ENCODE data around the gene MED10. TPM values are rescaled to one million over a fixed set of nuclear protein-coding genes. Genes with fewer than 3 reads are reported as not detected.
"Not testable (repeated sequence)": the region's sequence is repeated elsewhere in the genome, so short reads cannot be mapped to it uniquely, and the experiment has no call there.

MED10 gene
- total RNA-seq, 1 donor from 2014 or later: 63.8 TPM

DNA sequence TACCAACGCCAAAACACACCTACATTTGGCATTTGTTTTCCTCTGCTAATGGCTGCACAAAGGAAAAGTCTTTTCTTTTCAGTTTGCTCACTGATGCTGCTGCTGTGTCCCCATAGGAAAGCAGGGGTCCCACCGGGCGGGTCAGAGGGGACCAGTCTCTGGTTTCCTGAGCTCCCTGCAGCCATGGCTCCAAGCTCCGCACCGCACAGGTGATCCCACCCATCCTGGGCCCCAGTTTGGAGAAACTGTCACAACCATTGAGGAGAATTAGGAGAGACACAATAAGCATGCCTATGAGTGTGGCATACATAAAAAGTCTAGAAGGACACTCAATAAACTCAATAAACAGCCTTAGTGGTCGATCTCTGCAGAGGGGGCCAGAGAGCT, 19.9 kb downstream of the MED10 start:
- peaks cover 13% of the 10 kb centered on the region for H3K36me3 Mint-ChIP-seq (ENCODE audit: low read depth)
- H3K27me3 Mint-ChIP-seq: no peaks in the 10 kb centered on the region
- DNase-seq: no peak
- no peak overlapping the region for H3K27ac Mint-ChIP-seq
- peaks cover 12% of the 10 kb centered on the region for H3K4me1 Mint-ChIP-seq
- H3K9me3 Mint-ChIP-seq: no peaks in the 10 kb centered on the region
- no peak overlapping the region for H3K4me3 Mint-ChIP-seq
- intact Hi-C loops (cut with micrococcal nuclease): no loop called here

DNA sequence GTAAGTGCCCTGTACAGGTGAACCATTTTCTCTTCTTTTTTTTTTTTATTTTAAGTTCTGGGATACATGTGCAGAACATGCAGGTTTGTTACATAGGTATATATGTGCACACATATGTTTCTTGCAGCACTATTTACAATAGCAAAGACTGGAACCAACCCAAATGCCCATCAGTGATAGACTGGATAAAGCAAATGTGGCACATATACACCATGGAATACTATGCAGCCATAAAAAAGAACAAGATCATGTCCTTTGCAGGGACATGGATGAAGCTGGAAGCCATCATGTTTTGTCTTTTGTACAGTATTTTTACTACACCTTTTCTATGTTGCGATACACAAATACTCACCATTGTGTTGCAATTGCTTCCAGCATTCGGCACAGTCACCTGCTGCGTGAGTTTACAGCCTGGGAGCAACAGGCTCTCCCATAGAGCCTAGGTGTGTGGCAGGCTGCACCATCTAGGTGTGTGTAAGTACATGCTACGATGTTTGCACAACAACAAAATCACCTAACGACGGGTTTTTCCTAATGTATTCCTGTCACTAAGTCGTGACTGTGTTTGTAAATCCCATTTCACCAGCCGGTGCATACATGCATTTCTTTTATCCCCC, 20.4 kb downstream of the MED10 start:
- H3K4me3 Mint-ChIP-seq; H3K27me3 Mint-ChIP-seq; intact Hi-C loops (cut with micrococcal nuclease): not testable (repeated sequence)

DNA sequence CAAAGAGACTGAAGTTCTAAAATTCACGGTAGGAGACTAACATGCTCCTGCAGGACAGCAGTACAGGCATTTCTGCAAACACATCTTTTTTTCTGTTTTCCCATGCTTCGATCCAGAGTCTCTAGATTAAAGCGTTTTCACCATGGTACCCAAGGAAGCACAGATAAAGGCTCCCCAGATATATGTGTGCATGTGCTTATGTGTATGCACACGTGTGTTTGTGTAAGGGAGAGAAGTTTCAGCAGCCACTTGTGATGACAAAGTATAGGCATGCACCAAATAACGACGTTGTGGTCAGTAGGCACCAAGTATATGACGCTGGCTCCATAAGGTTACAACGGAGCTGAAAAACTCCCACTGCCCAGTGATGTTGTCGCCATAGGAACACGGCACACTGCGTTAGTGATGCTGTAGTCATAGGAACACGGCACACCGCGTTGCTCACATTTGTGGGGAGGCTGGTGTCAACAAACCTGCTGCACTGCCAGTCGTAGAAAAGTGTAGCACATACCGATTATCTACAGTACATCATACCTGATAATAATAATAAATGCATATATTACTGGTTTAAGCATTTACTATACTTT, 21.7 kb downstream of the MED10 start:
- no peaks in the 10 kb centered on the region for H3K27me3 Mint-ChIP-seq
- intact Hi-C loops (cut with micrococcal nuclease): no loop called here
- H3K4me3 Mint-ChIP-seq: no peak overlapping the region

More for the DNA sequence above, 20.4 kb downstream of the MED10 start:
- H3K27ac Mint-ChIP-seq; DNase-seq; H3K36me3 Mint-ChIP-seq (ENCODE audit: low read depth); H3K9me3 Mint-ChIP-seq: not testable (repeated sequence)
- H3K4me1 Mint-ChIP-seq: peaks cover 12% of the 10 kb centered on the region

DNA sequence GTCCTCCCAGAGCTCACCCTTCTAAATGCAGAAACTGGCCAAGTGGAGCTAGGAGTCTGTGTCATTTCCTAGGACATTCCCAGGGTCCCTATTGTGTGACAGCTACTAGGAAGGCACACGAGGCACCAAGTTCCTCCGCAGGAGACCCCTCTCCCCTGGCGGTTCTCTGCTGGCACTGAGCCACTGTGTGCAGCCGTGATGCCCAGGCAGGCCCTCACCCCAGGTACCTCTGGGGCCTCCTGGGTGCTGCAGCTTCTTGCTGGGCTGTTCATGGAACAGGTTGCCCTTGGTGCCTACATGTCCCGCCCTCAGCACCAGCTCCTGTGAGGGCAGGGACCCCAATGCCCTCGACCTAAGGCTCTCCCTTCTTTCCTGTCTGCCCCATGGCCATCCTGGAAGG, 23.1 kb downstream of the MED10 start:
- no peak for DNase-seq
- Mint-ChIP-seq H3K4me1 (peaks cover 9% of the 10 kb centered on the region), H3K27me3 (no peaks in the 10 kb centered on the region), H3K4me3 (no peak overlapping the region), H3K36me3 (ENCODE audit: low read depth) (peaks cover 3% of the 10 kb centered on the region), H3K9me3 (no peaks in the 10 kb centered on the region), H3K27ac (no peak overlapping the region)
- intact Hi-C loops (cut with micrococcal nuclease): no loop called here

More for the DNA sequence above, 21.7 kb downstream of the MED10 start:
- Mint-ChIP-seq H3K36me3 (ENCODE audit: low read depth) (peaks cover 5% of the 10 kb centered on the region), H3K27ac (no peak overlapping the region), H3K4me1 (peaks cover 12% of the 10 kb centered on the region), H3K9me3 (no peaks in the 10 kb centered on the region)
- DNase-seq: no peak

DNA sequence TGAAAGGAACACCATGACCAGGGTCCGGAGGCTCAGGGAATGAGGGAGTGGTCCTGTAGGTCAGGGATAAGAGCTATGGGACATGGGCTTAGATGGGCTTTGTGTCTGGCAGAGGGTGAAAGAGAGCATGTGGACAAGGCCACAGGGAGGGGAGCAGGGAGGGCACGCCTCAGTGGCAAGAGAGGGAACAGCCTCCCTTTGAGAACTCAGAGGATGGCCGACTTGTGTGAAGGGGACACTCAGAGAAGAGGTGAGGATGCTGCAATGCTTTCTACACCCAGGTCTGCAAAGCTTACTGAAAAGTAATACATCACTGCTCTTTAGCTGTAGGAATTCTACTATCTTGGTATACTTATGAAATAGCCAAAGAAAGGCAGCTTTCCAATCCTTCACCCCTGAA, 23.5 kb downstream of the MED10 start:
- Mint-ChIP-seq H3K4me1 (peaks cover 4% of the 10 kb centered on the region), H3K27me3 (no peaks in the 10 kb centered on the region), H3K4me3 (no peak overlapping the region), H3K27ac (no peak overlapping the region), H3K9me3 (no peaks in the 10 kb centered on the region), H3K36me3 (ENCODE audit: low read depth) (peaks cover 3% of the 10 kb centered on the region)
- intact Hi-C loops (cut with micrococcal nuclease): no loop called here
- no peak for DNase-seq

DNA sequence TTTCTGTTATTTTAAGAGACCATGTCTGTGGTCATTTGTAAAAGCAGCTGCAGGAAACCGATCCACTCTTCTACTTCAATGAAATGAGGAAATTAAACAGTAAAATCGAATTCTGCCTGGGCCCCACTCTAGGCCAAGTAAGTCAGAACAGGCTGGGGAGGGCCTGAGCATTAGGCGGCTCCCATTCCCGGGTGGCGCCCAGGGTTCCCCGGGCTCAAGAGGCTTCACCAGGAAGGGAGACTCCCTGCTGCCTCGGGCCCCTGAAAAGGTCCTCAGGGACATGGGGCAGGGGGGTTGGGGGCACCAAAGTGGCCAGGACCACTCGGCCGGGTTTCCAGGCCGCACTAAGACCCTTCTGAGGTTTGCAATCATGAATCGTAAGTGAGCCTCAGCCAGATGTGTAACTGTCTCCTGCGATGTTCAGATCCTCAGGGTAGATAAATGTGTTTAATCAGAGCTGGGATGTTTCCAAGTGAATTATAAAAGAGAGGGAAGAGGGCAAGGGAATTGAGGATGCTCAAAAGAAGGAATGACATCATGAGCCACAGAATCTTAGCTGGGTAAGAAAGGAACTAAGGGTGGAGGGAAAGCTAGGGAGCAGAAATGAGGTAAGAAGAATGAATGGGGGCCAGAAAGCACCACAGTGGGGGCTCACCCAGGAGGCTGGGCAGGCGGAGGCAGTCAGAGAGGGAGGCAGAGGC, 24.6 kb downstream of the MED10 start:
- Mint-ChIP-seq H3K36me3 (ENCODE audit: low read depth) (peaks cover 3% of the 10 kb centered on the region), H3K27me3 (no peaks in the 10 kb centered on the region), H3K4me1 (no peaks in the 10 kb centered on the region), H3K9me3 (no peaks in the 10 kb centered on the region), H3K4me3 (no peak overlapping the region), H3K27ac (no peak overlapping the region)
- no peak for DNase-seq
- intact Hi-C loops (cut with micrococcal nuclease): no loop called here

DNA sequence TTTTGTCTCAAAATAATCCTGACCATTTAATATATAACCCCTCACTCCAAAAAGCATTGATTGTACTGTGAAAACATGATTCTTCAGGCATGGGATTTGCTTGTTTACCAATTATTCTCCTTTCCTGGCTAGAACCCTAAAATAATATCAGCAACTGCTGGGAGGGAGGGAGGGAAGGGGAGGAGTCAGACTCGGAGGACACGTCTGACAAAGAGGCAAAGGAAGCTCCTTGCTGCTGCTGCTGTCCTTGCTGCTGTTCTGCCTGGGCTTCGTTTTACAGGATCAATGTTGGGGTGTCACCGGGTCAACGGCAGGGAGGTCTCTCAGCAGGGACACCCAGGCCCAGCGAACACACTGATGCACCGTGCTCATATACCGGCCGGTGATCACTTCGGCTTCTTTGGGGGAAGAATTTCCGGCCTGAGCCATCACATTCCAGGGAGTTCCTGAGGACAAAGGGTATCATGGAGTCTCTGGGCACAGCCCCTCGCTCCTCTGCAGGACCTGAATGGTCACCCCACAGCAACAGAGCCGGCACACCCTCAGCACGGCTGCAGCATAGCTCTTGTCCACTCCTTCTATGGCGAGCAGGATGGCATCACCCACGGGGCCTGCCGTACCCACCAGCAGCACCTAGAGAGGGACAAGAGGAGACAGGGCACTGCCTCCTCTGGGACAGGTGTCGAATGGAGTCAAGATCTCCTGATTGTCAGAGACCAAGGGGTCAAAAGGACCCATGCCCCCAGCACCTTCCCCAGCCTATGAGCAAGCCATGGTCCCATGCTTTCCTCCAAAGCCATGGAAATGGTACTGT, 27.9 kb downstream of the MED10 start:
- intact Hi-C loops (cut with micrococcal nuclease): no loop called here
- Mint-ChIP-seq H3K4me1 (no peaks in the 10 kb centered on the region), H3K9me3 (no peaks in the 10 kb centered on the region)

DNA sequence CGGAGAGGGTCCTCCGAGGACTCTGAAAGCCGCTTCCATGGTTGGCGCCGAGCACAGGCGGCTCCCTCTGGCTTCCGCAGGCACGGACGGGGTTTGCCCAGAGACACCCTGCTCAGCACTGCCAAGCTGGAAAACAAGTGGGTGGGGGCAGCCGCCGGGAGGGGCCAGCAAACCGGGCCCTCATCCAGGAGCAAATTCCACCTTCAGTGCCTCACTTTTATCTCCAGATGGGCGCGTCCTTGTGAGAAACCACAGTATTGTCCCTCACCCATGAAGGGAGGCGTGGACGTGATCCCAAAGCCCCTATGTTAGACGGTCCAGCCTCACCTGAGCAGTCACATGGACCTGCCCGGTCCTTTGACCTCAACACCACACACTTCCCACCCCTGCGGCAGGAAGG, 29.0 kb downstream of the MED10 start:
- Mint-ChIP-seq H3K27ac (no peak overlapping the region), H3K27me3 (no peaks in the 10 kb centered on the region), H3K4me3 (no peak overlapping the region), H3K9me3 (no peaks in the 10 kb centered on the region), H3K4me1 (no peaks in the 10 kb centered on the region), H3K36me3 (ENCODE audit: low read depth) (no peaks in the 10 kb centered on the region)
- intact Hi-C loops (cut with micrococcal nuclease): no loop called here
- no peak for DNase-seq

More for the DNA sequence above, 27.9 kb downstream of the MED10 start:
- no peaks in the 10 kb centered on the region for H3K27me3 Mint-ChIP-seq
- H3K4me3 Mint-ChIP-seq: no peak overlapping the region
- DNase-seq: no peak
- no peaks in the 10 kb centered on the region for H3K36me3 Mint-ChIP-seq (ENCODE audit: low read depth)
- no peak overlapping the region for H3K27ac Mint-ChIP-seq

DNA sequence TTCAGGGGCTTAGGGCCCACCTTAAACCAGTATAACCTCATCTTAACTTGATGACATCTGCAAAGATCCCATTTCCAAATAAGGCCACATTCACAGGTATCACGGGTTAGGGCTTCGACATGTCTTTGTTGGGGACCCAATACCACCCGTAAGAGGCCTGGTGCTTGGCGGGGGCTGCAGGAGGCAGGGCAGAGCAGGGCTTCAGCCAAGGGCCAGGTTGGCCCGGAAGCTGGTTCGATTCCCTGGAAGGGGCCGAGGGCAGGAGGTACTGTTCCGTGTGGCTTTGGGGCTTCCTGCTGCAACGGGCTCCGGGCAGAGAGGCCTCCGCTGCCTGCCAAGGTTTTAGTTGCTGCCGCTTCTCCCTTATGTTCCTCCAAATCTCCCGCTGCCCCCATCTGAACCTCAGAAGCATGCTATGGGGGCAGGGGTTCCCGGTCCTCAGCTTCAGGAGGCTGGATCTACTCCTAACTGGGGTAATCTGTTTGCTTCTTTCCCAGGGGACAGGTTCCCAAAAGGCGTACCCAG, 29.8 kb downstream of the MED10 start:
- Mint-ChIP-seq H3K9me3 (no peaks in the 10 kb centered on the region), H3K27me3 (no peaks in the 10 kb centered on the region), H3K36me3 (ENCODE audit: low read depth) (no peaks in the 10 kb centered on the region), H3K4me3 (no peak overlapping the region), H3K27ac (no peak overlapping the region), H3K4me1 (no peaks in the 10 kb centered on the region)
- intact Hi-C loops (cut with micrococcal nuclease): no loop called here
- no peak for DNase-seq

DNA sequence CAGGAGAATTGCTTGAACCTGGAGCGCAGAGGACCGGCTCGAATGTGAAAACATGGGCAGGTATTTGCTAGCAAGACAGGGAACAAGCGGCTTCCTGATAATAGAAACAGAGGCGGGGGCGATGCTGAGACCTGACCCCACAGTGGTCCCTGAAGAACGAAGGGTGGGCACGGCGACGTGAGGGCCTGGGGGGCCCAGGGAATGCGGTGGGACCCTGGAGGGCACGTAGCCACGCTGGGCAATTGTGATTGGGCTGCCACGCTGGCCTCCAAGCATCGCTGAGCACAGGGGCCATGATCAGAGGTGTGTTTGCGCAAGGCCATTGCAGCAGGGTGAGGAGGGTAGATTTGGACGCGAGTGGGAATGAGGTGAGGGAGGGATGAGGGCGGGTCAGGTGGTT, 30.7 kb downstream of the MED10 start:
- intact Hi-C loops (cut with micrococcal nuclease): no loop called here
- no peaks in the 10 kb centered on the region for H3K4me1 Mint-ChIP-seq
- H3K27me3 Mint-ChIP-seq: no peaks in the 10 kb centered on the region

DNA sequence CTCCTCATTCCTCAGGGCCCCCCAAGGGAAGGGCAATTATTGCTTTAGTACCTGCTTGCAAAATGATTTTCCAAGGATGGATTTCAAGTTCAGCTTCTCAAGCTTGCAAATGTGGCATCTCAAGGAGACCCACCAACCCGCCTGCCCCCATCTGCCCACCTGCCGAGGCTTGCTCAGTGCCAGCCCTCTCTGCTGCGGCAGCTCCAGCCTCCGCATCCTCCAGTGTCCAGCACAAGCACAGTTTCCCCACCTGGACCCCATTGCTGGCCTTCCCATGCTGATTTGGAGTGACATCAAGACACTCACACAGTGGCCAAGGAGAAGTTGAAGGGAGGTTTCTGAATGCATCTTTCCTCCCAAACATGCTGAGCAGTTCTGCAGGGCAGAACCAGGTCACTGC, 31.2 kb downstream of the MED10 start:
- Mint-ChIP-seq H3K9me3 (no peaks in the 10 kb centered on the region), H3K36me3 (ENCODE audit: low read depth) (no peaks in the 10 kb centered on the region)

More for the DNA sequence above, 30.7 kb downstream of the MED10 start:
- no peak overlapping the region for H3K4me3 Mint-ChIP-seq
- no peak overlapping the region for H3K27ac Mint-ChIP-seq
- H3K9me3 Mint-ChIP-seq: no peaks in the 10 kb centered on the region
- H3K36me3 Mint-ChIP-seq (ENCODE audit: low read depth): no peaks in the 10 kb centered on the region
- no peak for DNase-seq

DNA sequence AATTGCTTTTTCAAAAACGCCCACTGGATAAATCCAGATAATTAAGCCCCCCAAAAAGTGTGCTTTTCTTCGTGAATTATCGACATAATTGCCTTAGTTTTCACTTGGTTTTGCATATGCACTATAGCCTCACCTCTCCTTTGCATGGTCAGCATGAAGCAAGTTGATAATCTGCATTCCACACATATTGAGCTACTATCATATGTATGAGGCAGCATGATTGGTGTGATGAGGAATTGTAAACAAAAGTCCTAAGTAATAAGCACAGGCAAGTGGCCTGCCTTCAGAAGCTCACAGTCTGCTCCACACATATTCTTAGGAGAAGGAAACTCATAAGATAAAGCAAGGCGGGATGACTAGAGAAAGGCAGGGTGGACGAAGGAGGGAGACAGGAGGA, 33.8 kb downstream of the MED10 start:
- intact Hi-C loops (cut with micrococcal nuclease): no loop called here
- H3K9me3 Mint-ChIP-seq: no peaks in the 10 kb centered on the region
- H3K4me1 Mint-ChIP-seq: no peaks in the 10 kb centered on the region

More for the DNA sequence above, 31.2 kb downstream of the MED10 start:
- H3K27ac Mint-ChIP-seq: no peak overlapping the region
- no peak overlapping the region for H3K4me3 Mint-ChIP-seq
- no peak for DNase-seq
- H3K4me1 Mint-ChIP-seq: no peaks in the 10 kb centered on the region
- no peaks in the 10 kb centered on the region for H3K27me3 Mint-ChIP-seq
- intact Hi-C loops (cut with micrococcal nuclease): no loop called here

DNA sequence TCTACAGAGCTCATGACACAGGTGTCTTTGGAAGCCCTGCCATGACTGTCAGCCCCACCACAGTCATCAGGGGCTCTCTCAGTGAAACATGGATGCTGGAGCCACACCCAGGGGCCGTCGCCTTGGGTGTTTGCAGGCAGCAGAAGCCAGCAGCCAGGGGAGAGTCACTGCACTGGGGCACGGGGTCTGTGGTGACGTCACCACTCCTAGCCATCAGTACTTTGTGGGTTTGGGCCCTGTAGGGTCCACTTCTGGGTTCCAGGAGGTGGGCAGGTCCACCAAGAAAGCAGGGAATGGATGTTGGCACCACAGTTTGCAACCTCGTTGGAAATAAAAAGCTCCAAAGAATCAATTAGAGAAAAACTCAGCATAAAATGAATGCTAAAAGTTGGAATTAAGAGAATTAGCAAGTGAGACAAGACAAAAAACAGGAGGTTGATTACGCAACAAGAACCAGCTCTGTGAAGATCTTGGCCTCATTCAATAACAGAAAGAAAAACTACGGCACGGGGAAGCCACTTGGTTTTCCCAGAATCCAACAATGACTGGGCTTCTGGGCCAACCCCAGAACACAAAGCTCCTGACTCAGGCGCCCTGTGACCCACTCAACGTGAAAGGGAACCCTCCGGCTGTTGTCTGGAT, 34.3 kb downstream of the MED10 start:
- Mint-ChIP-seq H3K27ac (no peak overlapping the region), H3K4me3 (no peak overlapping the region), H3K36me3 (ENCODE audit: low read depth) (no peaks in the 10 kb centered on the region), H3K27me3 (no peaks in the 10 kb centered on the region), H3K4me1 (no peaks in the 10 kb centered on the region), H3K9me3 (no peaks in the 10 kb centered on the region)
- DNase-seq: no peak
- intact Hi-C loops (cut with micrococcal nuclease): no loop called here

More for the DNA sequence above, 33.8 kb downstream of the MED10 start:
- H3K4me3 Mint-ChIP-seq: no peak overlapping the region
- no peaks in the 10 kb centered on the region for H3K27me3 Mint-ChIP-seq
- DNase-seq: no peak
- H3K36me3 Mint-ChIP-seq (ENCODE audit: low read depth): no peaks in the 10 kb centered on the region
- no peak overlapping the region for H3K27ac Mint-ChIP-seq

Measured in activated CD4-positive, alpha-beta T cell treated with anti-CD3 and anti-CD28 coated beads, Interleukin-2, amount 10 ng/mL, durations not matched to agents 24 days and 14 days (primary cell).